ENCODE data around the gene PCDHB10. TPM values are rescaled to one million over a fixed set of nuclear protein-coding genes. Genes with fewer than 3 reads are reported as not detected.
"Not testable (repeated sequence)": the region's sequence is repeated elsewhere in the genome, so short reads cannot be mapped to it uniquely, and the experiment has no call there.

PCDHB10 gene
- total and polyA plus RNA-seq, 4 donors: 0.07 to 0.17 (median 0.10) TPM

- H3K4me3 ChIP-seq (ENCODE audit: low read depth in 1 of 3, low read length in 3 of 3): peak within 1 kb of the TSS; percentile 3 to 41 (median 14)
- TF ChIP-seq HNF4G (IDR thresholded peaks at IDR 0.05) (no peak), RAD21 (IDR thresholded peaks at IDR 0.05) (peak; percentile 24 to 39), CTCF (IDR thresholded peaks at IDR 0.05; ENCODE audit: low read depth, low read length, missing input control) (peak; percentile 4)
- WGBS: 11% methylated on average over 13 of the region's 13 CpGs
- no peaks in the 10 kb centered on the region for H3K36me3 ChIP-seq (ENCODE audit: control insufficient read depth in 4 of 4, insufficient read depth in 3 of 4, low read depth in 1 of 4, low read length in 3 of 4)
- DNase-seq (ENCODE audit: low spot score): no peak
- H3K4me1 ChIP-seq (ENCODE audit: control insufficient read depth in 4 of 4, insufficient read depth in 4 of 4, low read length in 3 of 4): no peaks in the 10 kb centered on the region
- H3K27ac ChIP-seq (ENCODE audit: low read depth in 1 of 2, low read length in 2 of 2): no peak within 1 kb of the TSS
- peaks cover 19 to 34% (median 28%) of the 10 kb centered on the region in 4 donors for H3K9me3 ChIP-seq (ENCODE audit: control insufficient read depth in 4 of 4, low read length in 3 of 4)
- H3K27me3 ChIP-seq (ENCODE audit: control insufficient read depth in 4 of 4, insufficient read depth in 4 of 4, low read length in 3 of 4): peaks cover 0 to 7% (median 2%) of the 10 kb centered on the region in 4 donors
- no peak within 1 kb of the TSS for H3K9ac ChIP-seq (ENCODE audit: low read depth in 1 of 2, low read length in 2 of 2)
Measured at GRCh38 chr5:141182248-141182647, 9.9 kb upstream of the PCDHB10 start, which contains the start of gene PCDHB16. PCDHB16 (plus strand) TSS chr5:141182387; CDS start chr5:141182560, 173 bp downstream.

- 26% methylated on average over 57 of the region's 69 CpGs for WGBS
- not testable (repeated sequence) for H3K4me1 ChIP-seq (ENCODE audit: control insufficient read depth in 4 of 4, insufficient read depth in 4 of 4, low read length in 3 of 4); H3K9ac ChIP-seq (ENCODE audit: low read depth in 1 of 2, low read length in 2 of 2); H3K4me3 ChIP-seq (ENCODE audit: low read depth in 1 of 3, low read length in 3 of 3); DNase-seq (ENCODE audit: low spot score); H3K27me3 ChIP-seq (ENCODE audit: control insufficient read depth in 4 of 4, insufficient read depth in 4 of 4, low read length in 3 of 4); H3K27ac ChIP-seq (ENCODE audit: low read depth in 1 of 2, low read length in 2 of 2); H3K36me3 ChIP-seq (ENCODE audit: control insufficient read depth in 4 of 4, insufficient read depth in 3 of 4, low read depth in 1 of 4, low read length in 3 of 4)
- H3K9me3 ChIP-seq (ENCODE audit: control insufficient read depth in 4 of 4, low read length in 3 of 4): peaks cover 19 to 28% (median 23%) of the 10 kb centered on the region in 4 donors
Measured at GRCh38 chr5:141184117-141184855, 7.9 kb upstream of the PCDHB10 start.

GRCh38 chr5:141186897-141187512 lies 5.1 kb upstream of the PCDHB10 start, which contains the start of gene PCDHB9:
PCDHB9 (plus strand) TSS chr5:141187161; CDS start chr5:141187319, 158 bp downstream.
- WGBS: 15% methylated on average over 9 of the region's 9 CpGs
- H3K36me3 ChIP-seq (ENCODE audit: control insufficient read depth in 4 of 4, insufficient read depth in 3 of 4, low read depth in 1 of 4, low read length in 3 of 4): no peaks in the 10 kb centered on the region
- no peak within 1 kb of the TSS for H3K9ac ChIP-seq (ENCODE audit: low read depth in 1 of 2, low read length in 2 of 2)
- peak within 1 kb of the TSS in 1 of 3 donors; percentile 14 for H3K4me3 ChIP-seq (ENCODE audit: low read depth in 1 of 3, low read length in 3 of 3)
- H3K9me3 ChIP-seq (ENCODE audit: control insufficient read depth in 4 of 4, low read length in 3 of 4): peaks cover 15 to 37% (median 25%) of the 10 kb centered on the region in 4 donors
- H3K27me3 ChIP-seq (ENCODE audit: control insufficient read depth in 4 of 4, insufficient read depth in 4 of 4, low read length in 3 of 4): peaks cover 0 to 7% (median 2%) of the 10 kb centered on the region in 4 donors
- TF ChIP-seq RAD21 (IDR thresholded peaks at IDR 0.05) (peak in 1 of 2 donors; percentile 16), JUND (IDR thresholded peaks at IDR 0.05) (no peak)
- no peak for DNase-seq (ENCODE audit: low spot score)
- no peak within 1 kb of the TSS for H3K27ac ChIP-seq (ENCODE audit: low read depth in 1 of 2, low read length in 2 of 2)
- no peaks in the 10 kb centered on the region for H3K4me1 ChIP-seq (ENCODE audit: control insufficient read depth in 4 of 4, insufficient read depth in 4 of 4, low read length in 3 of 4)

GRCh38 chr5:141188682-141189081 lies 3.5 kb upstream of the PCDHB10 start:
- DNase-seq (ENCODE audit: low spot score); H3K36me3 ChIP-seq (ENCODE audit: control insufficient read depth in 4 of 4, insufficient read depth in 3 of 4, low read depth in 1 of 4, low read length in 3 of 4); H3K27me3 ChIP-seq (ENCODE audit: control insufficient read depth in 4 of 4, insufficient read depth in 4 of 4, low read length in 3 of 4); H3K27ac ChIP-seq (ENCODE audit: low read depth in 1 of 2, low read length in 2 of 2); H3K9ac ChIP-seq (ENCODE audit: low read depth in 1 of 2, low read length in 2 of 2); H3K4me3 ChIP-seq (ENCODE audit: low read depth in 1 of 3, low read length in 3 of 3); H3K4me1 ChIP-seq (ENCODE audit: control insufficient read depth in 4 of 4, insufficient read depth in 4 of 4, low read length in 3 of 4): not testable (repeated sequence)
- WGBS: 24% methylated on average over 30 of the region's 37 CpGs
- peaks cover 12 to 31% (median 18%) of the 10 kb centered on the region in 4 donors for H3K9me3 ChIP-seq (ENCODE audit: control insufficient read depth in 4 of 4, low read length in 3 of 4)

- H3K27ac ChIP-seq (ENCODE audit: low read depth in 1 of 2, low read length in 2 of 2); H3K4me3 ChIP-seq (ENCODE audit: low read depth in 1 of 3, low read length in 3 of 3); H3K9ac ChIP-seq (ENCODE audit: low read depth in 1 of 2, low read length in 2 of 2); H3K4me1 ChIP-seq (ENCODE audit: control insufficient read depth in 4 of 4, insufficient read depth in 4 of 4, low read length in 3 of 4); H3K27me3 ChIP-seq (ENCODE audit: control insufficient read depth in 4 of 4, insufficient read depth in 4 of 4, low read length in 3 of 4); DNase-seq (ENCODE audit: low spot score); H3K36me3 ChIP-seq (ENCODE audit: control insufficient read depth in 4 of 4, insufficient read depth in 3 of 4, low read depth in 1 of 4, low read length in 3 of 4): not testable (repeated sequence)
- H3K9me3 ChIP-seq (ENCODE audit: control insufficient read depth in 4 of 4, low read length in 3 of 4): peaks cover 12 to 30% (median 18%) of the 10 kb centered on the region in 4 donors
- 29% methylated on average over 24 of the region's 35 CpGs for WGBS
Measured at GRCh38 chr5:141189131-141189530, 3.0 kb upstream of the PCDHB10 start.

- WGBS: 30% methylated on average over 29 of the region's 37 CpGs
Measured at GRCh38 chr5:141194332-141194731, 2.2 kb downstream of the PCDHB10 start.

More at GRCh38 chr5:141194332-141194731, 2.2 kb downstream of the PCDHB10 start:
- not testable (repeated sequence) for H3K9ac ChIP-seq (ENCODE audit: low read depth in 1 of 2, low read length in 2 of 2); DNase-seq (ENCODE audit: low spot score); H3K27me3 ChIP-seq (ENCODE audit: control insufficient read depth in 4 of 4, insufficient read depth in 4 of 4, low read length in 3 of 4); H3K4me1 ChIP-seq (ENCODE audit: control insufficient read depth in 4 of 4, insufficient read depth in 4 of 4, low read length in 3 of 4); H3K27ac ChIP-seq (ENCODE audit: low read depth in 1 of 2, low read length in 2 of 2); H3K36me3 ChIP-seq (ENCODE audit: control insufficient read depth in 4 of 4, insufficient read depth in 3 of 4, low read depth in 1 of 4, low read length in 3 of 4); H3K4me3 ChIP-seq (ENCODE audit: low read depth in 1 of 3, low read length in 3 of 3)
- H3K9me3 ChIP-seq (ENCODE audit: control insufficient read depth in 4 of 4, low read length in 3 of 4): peaks cover 13 to 43% (median 19%) of the 10 kb centered on the region in 4 donors
